ENCODE results near the gene MPPED2.

MPPED2 gene

GRCh38 chr11:30481796-30482195 lies 104.4 kb downstream of the MPPED2 start:
- DNase-seq: no peak

GRCh38 chr11:30481330-30481729 lies 104.8 kb downstream of the MPPED2 start:
- peak; percentile 44 for DNase-seq

GRCh38 chr11:30479899-30480298 lies 106.3 kb downstream of the MPPED2 start:
- DNase-seq: peak; percentile 40

GRCh38 chr11:30478923-30479322 lies 107.2 kb downstream of the MPPED2 start:
- DNase-seq: no peak

- DNase-seq: no peak
Observed at GRCh38 chr11:30477061-30477460, 109.1 kb downstream of the MPPED2 start.

- no peak for DNase-seq
Observed at GRCh38 chr11:30474151-30474954, 111.8 kb downstream of the MPPED2 start.

GRCh38 chr11:30471244-30471643 lies 114.9 kb downstream of the MPPED2 start:
- no peak for DNase-seq

- no peak for DNase-seq
Observed at GRCh38 chr11:30468881-30469280, 117.3 kb downstream of the MPPED2 start.

- no peak for DNase-seq
Observed at GRCh38 chr11:30467176-30467575, 119.0 kb downstream of the MPPED2 start.

- DNase-seq: no peak
Observed at GRCh38 chr11:30465623-30466022, 120.5 kb downstream of the MPPED2 start.

GRCh38 chr11:30465192-30465591 lies 121.0 kb downstream of the MPPED2 start:
- no peak for DNase-seq

GRCh38 chr11:30463266-30463665 lies 122.9 kb downstream of the MPPED2 start:
- no peak for DNase-seq

- no peak for DNase-seq
Observed at GRCh38 chr11:30462421-30462820, 123.7 kb downstream of the MPPED2 start.

- DNase-seq: no peak
Observed at GRCh38 chr11:30459821-30460220, 126.3 kb downstream of the MPPED2 start.

GRCh38 chr11:30459306-30459705 lies 126.8 kb downstream of the MPPED2 start:
- no peak for DNase-seq

GRCh38 chr11:30458541-30458940 lies 127.6 kb downstream of the MPPED2 start:
- no peak for DNase-seq

- no peak for DNase-seq
Observed at GRCh38 chr11:30457087-30457486, 129.1 kb downstream of the MPPED2 start.

- no peak for DNase-seq
Observed at GRCh38 chr11:30455025-30455424, 131.1 kb downstream of the MPPED2 start.

GRCh38 chr11:30454541-30454940 lies 131.6 kb downstream of the MPPED2 start:
- DNase-seq: no peak

- DNase-seq: no peak
Observed at GRCh38 chr11:30454111-30454510, 132.0 kb downstream of the MPPED2 start.

- DNase-seq: no peak
Observed at GRCh38 chr11:30453705-30454104, 132.4 kb downstream of the MPPED2 start.

GRCh38 chr11:30452842-30453241 lies 133.3 kb downstream of the MPPED2 start:
- no peak for DNase-seq

GRCh38 chr11:30452114-30452513 lies 134.0 kb downstream of the MPPED2 start:
- DNase-seq: no peak

- no peak for DNase-seq
Observed at GRCh38 chr11:30451626-30452025, 134.5 kb downstream of the MPPED2 start.

- DNase-seq: no peak
Observed at GRCh38 chr11:30451167-30451566, 135.0 kb downstream of the MPPED2 start.

Measured in retina (tissue), 1 donor.